Renal pelvis (tissue), 4 donors: ENCODE results near the gene SPRING1. TPM values are rescaled to one million over a fixed set of nuclear protein-coding genes. Genes with fewer than 3 reads are reported as not detected.

Experiments used
- DNase-seq: peaks from one replicate; pipeline ENCODE4 v3.0.0-alpha.2; 2013
- polyA plus RNA-seq, 3 donors: library from polyadenylated mRNA; unstranded; fragments of 120-200 nt; gene quantifications; one replicate each; pipeline ENCODE4 v1.2.1, GENCODE V29; 2013; ENCODE audit not compliant: insufficient read length in 3 of 3

The SPRING1 gene
- polyA plus RNA-seq, 3 donors: 31.8 to 39.0 (median 33.5) TPM

DNA sequence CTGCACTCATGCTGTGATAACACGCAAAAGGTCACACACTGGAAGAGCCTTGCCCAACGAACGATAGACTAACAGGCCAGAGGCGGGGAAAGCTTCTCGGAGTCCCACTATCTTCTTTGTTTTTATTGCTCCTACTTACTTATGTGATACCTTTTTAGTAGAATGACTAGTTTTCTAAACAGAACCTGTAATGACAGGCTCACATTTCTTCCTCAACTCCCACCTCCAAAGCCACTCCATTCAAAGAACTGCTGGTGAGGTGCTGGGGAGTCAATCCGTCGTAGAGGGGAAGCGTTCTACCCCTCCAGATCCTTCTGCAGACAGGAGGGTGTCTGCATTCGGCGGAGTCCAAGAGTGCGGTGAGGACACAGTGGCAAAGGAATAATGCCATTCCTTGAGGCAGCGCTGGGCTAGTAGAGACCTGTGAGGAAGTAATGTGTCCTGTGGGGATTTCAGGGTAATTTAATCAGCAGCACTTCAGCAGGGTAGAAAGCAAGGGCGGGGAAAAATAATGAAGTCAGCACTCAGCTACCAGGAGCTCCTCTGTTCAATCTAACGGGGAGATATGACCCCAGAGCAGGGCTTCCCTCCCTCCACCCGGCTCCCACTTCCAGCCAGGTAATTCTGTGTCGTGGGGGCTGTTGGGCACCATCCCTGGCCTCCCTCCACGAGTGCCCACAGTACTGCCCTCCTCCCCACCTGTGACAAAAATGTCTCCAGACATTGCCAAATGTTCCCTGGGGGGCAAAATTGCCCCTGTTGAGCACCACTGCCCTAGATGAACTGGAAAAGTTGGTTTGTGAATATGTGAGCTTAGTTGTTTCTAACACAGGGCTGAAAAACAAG, 25.2 kb downstream of the SPRING1 start:
- DNase-seq: no peak

DNA sequence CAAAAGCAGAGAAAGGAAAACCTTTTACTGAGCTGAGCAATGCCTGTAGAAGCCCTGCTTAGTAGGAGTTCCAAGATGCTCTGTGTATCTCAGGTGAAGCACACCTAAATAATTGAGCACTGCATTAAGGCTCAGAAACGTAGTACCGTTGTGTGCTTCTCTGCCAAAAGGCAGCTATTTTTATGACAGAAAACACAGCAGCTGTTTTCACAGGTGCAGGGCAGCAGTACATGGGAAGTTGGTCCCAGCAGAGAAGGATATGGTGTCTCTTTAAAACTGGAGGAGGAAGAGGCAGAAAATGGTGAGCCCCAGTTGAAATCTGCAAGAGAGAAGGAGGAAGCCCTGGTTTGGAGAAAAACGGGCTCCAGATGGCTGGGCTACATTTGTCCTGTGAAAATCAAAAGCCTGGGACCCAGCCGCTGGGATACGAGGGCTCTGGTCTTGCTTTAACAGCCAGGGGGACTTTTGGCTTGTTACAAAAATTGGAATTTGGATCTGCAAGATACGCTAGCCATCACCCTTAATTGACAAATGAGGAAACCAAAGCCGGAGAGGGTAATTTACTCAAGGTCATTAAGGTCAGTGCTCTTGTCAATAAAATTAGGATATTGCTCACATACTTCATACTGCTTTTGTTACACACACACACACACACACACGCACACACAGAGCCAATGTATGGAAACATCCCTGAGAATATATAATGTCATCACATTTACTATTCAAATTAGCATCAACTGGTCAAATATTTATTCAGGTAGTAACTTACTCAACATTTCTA, 27.3 kb downstream of the SPRING1 start:
- no peak for DNase-seq

DNA sequence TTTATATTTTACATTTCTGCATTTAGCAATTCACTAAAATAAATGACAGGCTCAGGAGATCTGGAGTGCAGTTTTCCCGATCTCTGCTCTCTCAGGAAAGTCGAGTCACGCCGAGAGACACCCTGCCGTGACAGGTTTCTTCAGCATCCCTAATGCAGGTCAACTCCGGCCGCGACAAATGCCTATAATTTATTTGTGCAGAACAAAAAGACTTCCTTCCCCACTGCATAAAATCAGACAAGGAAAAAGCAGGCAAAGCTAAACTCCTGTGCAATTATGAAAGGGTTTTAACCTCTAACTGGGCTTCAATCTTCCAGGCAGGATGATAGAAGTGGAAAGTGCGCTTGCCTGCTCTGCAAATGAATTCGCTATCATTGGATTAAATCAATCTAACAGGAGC, 28.1 kb downstream of the SPRING1 start:
- no peak for DNase-seq

DNA sequence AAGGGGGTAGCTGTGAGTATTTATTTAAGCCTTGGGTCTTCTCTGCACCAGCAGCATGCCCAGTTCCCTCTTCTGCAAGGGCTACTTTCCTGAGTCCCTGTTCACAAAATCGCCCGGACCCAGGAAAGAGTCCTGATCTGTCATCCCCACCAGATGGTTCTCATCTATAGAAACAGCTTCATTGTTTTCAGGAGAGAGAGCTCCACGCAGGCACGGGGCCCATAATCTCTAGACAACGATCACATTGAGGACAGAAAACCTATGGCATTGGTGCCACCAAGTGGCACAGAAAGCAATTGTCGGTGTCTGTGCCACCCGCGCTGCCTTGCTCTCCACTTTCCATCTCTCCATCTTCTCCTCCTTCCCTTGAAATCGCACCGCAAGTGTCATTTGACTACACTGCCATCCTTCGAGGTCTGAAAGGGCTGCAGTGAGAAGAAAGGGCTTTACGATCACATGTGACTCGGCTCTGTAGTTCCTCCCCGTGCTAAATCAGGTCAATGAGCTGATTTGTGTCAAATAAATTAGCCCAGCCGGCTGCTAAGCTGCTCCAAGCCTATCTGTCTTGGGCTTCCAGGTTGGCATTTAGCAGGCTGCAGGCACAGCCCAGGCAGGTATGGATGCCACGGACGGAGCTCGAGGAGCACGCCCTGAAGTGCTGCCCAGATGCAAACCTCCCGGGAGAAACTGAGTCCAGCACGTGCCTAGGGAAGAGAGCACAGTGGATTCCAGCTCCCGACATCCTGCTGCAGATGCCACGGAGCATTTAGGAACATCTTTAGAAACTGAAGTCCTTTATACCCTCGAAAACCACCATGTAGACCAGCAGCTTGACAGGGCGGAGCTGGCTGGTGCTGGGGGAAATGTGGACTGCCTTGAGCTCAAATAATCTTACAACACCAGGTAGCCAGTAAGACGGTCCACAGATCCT, 28.8 kb downstream of the SPRING1 start:
- no peak for DNase-seq

DNA sequence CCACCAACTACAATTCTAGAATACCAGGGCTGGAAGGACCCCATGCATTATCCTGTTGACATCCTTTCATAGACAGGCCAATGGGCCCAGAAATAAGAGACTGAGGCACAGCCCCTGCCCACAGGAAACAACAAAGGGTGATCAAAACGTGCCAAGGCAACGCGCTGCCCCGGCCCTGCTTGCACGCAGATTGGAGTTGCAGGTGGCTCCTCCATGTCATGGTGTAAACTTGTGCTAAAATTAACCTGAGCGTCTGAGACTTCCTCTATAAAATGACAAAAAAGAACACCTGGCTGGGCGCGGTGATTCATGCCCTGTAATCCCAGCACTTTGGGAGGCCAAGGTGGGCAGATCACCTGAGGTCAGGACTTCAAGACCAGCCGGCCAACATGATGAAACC, 30.1 kb downstream of the SPRING1 start:
- DNase-seq: no peak

DNA sequence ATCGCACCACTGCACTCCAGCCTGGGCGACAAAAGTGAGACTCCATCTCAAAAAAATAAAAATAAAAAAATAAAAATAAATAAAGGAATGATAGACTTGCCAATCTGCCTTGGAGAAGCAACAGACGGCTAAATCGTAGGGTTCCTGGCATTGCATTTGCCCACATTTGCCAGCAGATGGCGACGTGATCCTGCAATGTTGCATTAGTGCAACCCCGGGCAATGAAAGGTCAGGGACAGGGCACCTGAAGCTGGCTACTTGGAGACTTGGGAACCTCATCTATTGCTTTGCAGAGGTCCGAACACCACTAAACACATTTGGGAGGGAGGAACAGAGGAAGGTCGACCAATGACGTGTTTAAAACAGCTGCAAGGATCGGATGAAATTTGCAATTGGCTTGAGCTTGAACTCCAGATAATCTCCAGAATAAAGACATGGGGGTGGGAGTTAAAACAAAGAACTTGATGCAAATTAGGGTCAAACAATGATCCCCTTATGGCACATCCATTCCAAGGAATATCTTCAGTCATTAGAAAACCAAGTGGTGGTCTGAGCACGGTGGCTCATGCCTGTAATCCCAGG, 34.6 kb downstream of the SPRING1 start:
- DNase-seq: no peak

DNA sequence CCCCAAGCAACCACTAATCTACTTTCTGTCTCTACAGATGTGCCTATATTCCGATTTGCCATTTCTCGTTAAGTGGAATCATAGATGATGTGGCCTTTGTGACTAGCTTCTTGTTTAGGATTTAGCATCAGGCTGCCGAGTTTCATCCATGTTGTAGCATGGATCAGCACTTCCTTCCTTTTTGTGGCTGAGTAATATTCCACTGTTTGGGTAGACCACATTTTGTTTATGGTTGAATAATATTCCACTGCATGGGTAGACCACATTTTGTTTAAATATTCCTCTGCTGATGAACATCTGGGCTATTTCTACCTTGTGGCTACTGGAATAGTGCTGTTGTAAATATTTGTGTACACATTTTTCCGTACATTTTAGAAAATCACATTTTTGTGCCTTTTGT, 36.4 kb downstream of the SPRING1 start:
- no peak for DNase-seq

DNA sequence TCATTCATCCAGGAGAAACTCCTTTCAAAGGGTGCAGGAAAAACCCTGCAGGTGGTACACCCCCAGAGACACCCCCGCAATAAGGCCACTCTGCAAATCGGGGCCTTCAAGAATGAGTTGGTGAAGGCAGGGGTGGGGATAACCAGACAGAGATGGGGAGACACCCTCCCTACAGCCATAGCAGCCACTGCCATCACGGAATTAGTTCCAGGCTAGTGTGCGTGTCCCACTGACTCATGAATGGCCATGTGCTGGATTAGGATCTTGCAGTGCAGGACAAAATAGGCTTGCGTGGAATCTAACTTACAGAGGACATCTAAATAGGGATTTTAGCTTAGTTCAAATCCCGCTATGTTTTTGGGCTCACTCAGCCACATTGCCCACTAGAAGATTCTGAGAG, 37.8 kb downstream of the SPRING1 start:
- no peak for DNase-seq

DNA sequence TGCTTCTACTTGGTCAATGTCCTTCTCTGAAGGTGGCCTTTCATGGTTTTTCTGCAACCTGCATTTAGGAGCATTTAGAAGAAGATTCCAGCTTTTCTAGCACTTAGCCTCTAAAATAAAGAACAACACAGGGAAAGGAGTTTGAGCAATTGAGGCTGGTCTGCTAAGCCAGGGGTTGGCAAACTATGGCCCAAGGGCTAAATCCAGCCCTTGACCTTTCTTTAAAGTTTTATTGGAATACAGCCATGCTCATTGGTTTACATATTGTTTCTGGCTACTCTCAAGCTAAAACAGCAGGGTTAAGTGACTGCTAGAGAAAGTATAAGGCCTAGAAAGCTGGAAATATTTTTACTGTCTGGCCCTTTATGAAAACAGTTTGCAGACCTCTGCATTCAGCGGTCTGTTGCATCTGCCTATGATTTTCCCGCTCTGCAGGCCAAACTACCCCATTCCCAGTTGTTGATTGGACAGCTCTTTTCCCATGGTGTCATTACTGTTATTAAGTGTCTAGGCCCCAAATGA, 39.3 kb downstream of the SPRING1 start:
- DNase-seq: no peak

DNA sequence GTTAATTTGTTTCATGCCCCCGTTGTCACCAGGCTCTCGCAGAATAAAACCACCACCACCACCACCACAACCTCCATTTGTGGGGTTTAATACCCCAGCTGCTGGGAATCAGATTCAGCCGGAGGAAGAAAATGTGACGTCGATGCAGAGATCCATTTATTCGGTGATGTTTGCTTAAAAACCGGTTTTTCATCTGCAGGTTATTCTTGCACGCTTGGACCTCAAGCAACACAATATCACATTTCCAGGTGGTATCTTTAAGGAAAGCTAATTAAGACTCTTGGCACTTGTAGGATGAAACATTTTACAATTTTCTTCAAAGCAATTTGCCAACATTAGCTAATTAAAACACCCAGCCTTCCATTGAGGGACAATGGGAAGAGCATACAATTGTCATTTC, 39.8 kb downstream of the SPRING1 start:
- DNase-seq: no peak

DNA sequence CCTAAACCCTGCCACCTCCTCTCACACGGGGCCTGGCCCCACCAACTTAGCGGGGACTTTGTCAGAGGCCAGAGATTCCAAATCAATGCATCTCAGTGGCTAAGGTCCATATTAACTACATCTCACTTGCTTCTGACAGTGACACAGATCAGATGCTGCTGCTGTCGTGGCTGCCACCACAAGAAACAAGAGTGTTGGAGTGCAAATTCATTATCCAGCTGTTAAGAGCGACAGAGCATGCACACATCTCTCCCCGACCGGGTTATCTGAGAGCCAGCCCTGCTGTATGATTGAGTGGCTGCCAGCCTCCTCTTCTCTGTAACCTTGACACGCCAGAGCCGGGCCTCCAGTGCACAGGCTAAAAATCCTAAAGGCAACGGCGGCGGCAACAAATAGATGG, 40.2 kb downstream of the SPRING1 start:
- DNase-seq: no peak

DNA sequence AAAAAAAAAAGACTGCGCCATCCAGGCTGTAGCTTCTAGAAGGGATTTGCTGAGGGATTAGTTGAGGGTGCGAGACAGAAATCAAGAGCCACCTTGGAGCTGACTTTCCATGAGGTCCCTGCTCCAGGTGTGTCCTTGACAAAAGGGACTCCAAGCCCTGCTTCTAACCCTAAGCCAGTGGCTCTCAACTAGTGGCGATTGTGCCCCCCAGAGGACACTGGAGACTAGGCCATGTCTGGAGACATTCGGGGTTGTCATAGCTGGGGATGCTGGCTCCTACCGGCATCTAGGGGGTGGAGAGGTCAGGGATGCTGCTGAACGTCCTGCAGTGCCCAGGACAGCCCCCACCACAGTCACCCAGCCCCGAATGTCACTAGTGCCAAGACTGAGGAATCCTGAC, 40.6 kb downstream of the SPRING1 start:
- no peak for DNase-seq

DNA sequence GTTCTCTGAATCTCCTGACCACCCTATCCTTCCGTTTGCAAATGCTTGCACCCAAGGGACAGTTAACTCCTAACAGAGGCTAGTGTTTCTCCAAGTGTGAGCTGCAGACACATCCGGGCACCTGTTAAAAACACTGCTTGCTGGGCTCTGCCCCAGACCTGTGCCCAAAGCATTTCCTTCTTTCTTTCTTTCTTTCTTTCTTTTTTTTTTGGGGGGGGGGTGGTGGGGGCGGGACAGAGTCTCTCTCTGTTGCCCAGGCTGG, 42.5 kb downstream of the SPRING1 start:
- no peak for DNase-seq

DNA sequence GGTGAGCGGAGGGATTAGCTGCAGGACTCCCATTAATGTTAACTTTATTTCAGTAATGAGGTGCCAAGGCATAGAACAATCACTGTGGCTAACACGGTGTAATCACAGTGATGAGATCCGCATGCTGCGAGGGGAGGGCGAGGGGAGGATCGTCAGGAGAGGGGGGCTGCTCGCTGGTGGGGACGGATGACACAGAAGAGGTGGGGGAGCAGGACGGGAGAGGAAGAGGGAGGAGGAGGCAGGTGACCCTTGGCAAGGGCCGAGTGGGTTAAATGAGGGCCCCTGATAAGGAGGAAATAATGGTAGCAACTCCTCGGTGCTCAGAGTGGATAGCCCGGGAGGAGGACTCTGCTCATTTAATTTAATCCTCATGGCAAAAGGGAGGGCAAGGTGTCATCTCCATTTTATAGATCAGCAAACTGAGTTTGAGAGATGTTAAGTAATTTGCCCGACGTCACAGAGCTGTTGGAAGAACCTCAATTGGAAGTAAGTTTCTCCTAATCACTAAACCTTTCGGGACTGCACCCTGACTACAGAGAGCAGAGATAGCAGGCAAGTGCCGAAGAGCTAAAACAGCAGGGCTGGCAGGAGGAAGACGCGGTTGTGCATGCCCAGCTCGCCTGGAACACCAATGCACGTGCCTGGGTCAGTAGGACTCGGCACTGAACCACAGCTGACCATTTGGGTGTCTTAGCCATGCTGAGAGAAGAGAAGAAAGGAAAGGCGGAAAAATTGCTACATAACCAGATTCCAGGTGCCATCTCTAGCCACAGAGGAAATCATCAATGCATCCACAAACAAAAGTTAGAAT, 43.0 kb downstream of the SPRING1 start:
- no peak for DNase-seq

DNA sequence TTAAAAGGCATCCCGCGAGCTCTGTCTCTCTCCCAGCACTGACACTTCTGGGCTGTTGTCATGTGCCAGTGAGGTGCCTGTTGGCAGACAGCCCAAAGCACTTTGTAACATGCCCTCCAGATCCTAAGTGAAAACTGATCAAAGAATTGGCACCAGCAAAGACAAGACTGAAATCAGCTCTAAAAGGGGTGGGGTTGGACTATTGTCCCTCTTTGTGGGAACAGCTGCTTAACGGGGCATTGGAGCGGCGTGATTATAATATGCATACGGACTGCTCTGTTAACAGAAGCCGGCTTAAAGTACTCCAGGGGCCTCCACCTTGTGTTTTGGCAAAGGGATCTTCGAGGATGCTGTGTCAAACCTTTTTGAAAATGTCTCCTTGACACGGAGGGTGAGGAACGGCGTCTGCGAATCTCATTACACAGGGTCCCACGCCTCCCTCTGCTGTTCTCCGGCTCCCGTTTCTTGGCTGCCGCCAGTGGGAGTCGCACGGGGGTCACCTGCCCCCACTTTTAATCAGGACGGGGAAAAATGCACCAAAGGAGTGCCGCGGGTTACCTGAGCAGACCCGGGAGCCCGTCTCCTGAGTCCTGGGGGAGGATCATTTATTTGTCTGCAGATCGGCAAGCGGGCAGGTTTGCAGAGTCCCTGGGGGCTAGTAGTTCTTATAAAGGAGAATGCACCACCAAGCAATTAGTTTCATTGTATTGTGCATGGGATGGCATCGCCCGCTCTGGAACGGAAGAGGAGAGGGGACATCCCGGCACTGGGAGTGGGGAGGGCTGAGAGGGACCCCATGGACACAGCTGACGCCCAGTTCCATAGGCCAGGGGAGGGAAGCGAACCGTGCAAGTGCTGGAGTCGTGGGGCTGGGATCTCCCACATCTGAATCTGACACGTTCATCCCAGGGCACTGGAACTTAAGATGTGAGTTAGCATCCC, 44.3 kb downstream of the SPRING1 start:
- DNase-seq: no peak

DNA sequence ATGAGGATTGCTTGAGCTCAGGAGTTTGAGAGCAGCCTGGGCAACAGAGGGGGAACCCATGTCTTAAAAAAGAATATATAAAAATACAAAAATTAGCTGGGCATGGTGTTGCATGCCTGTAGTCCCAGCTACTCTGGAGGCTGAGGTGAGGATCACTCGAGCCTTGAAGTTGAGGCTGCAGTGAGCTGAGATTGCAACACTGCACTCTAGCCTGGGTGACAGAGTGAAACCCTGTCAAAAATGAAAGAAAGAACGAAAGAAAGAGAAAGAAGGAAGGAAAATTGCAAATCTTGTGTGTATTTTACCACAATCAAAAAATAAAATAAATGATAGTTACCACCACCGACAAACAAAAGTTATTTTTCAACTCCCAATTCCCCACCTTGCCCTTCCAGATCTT, 45.3 kb downstream of the SPRING1 start:
- DNase-seq: no peak

DNA sequence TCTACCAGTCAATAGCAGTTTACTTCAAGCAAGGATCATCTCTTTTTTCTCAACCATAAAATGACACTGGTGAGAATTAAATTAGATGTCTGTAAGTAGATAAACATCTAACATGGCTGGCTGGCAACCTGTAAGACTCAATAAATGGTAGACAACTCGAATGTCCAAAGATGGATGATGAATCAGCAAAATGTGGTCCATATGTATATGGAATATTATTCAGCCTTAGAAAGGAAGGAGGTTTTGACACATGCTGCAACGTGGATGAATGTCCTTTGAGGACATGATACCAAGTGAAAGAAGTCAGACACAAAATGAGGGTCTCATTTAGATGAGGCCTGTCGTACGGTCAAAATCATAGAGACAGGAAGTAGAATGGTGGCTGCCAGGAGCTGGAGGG, 46.2 kb downstream of the SPRING1 start:
- no peak for DNase-seq

DNA sequence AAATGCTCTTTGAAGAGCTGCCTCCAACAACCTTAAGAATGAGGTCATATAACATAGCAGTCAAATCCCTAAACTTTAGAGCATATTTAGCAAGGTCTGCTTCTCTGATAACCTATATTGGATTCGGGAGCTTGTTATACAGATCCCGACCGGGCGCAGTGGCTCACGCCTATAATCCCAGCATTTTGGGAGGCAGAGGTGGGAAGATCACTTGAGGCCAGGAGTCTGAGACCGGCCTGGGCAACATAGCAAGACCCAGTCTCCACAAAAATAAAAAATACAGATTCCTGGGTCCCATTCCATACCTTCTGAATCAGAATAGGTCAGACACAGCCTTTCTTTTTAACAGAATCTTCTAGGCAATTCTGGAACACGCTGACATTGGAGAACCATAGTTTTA, 46.7 kb downstream of the SPRING1 start:
- DNase-seq: no peak

DNA sequence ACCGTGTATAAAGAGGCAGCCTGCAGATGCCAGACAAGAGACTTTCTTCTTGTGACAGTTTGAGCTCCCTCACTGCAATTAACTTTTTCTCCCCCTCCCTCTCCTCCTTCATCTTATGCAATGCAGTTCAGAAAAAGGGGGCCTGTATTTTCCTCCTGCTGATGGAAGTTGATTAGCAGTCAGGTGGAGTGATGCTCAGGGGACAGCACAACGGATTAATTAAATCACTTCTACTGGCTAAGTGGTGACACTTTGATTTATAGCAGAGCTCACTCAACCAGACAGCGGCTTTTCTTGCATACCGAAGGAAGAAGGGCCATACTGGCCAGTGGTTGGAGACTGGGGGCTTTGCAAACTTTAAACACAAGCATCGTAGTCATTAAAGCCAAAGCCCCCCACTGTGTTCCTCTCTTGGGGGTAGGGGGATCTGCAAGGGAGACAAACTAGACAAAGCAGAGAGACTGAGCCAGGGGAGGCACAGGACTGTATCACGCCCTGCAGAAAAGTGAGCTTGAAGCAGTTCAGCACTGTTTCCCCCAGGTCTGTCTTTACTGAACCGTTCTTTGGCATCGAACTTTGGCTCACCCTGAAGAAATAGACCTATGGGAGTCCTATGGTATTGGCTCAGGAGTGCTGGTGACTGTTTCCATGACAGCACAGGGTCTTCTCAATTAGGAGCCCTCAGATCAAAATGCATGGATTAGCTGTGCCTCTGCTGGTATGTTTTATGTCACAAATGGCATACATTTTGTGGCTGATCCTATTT, 47.7 kb downstream of the SPRING1 start:
- peak; percentile 69 for DNase-seq
